ENCODE data around the gene TMEM178B. TPM values are rescaled to one million over a fixed set of nuclear protein-coding genes. Genes with fewer than 3 reads are reported as not detected.

Gene TMEM178B
- total and polyA plus RNA-seq, 2 of the 4 experiments (the other 2 are of a cell fraction): under 0.01 to 0.05 TPM

GRCh38 chr7:141313896-141314295 lies 240.0 kb downstream of the TMEM178B start:
- no peaks in the 10 kb centered on the region for H3K27me3 ChIP-seq (ENCODE audit: control insufficient read depth, insufficient read depth, low read length)
- no peak overlapping the region for H3K14ac ChIP-seq (replicated peaks; ENCODE audit: low read depth, low read length)
- POLR2A ChIA-PET (ENCODE audit: unreplicated experiment): no interaction called here
- no peak overlapping the region for H2AK5ac ChIP-seq (ENCODE audit: low read depth, low read length)
- H3K23ac ChIP-seq (ENCODE audit: low read depth, low read length): no peak overlapping the region
- no peak overlapping the region for H2AFZ ChIP-seq (replicated peaks; ENCODE audit: low read length, poor library complexity)
- no TSS peak for BruUV-seq (replicated peaks)
- no peak overlapping the region for H2AK9ac ChIP-seq (replicated peaks; ENCODE audit: low read depth, low read length, poor library complexity)
- TF ChIP-seq CTCF (conservative IDR thresholded peaks at IDR 0.05; ENCODE audit: low read depth, low read length) (no peak), MAFK (IDR thresholded peaks at IDR 0.05; ENCODE audit: low read depth, low read length) (no peak), MXI1 (IDR thresholded peaks at IDR 0.05; ENCODE audit: borderline replicate concordance, low read depth, low read length) (no peak), ELK1 (IDR thresholded peaks at IDR 0.05; ENCODE audit: borderline replicate concordance, low read depth, low read length) (no peak), CHD1 (IDR thresholded peaks at IDR 0.05; ENCODE audit: low read depth, low read length) (no peak), CEBPB (IDR thresholded peaks at IDR 0.05; ENCODE audit: low read depth, low read length) (no peak)
- ATAC-seq (ENCODE audit: low read depth): no peak
- no peak for DNase-seq
- no peaks in the 10 kb centered on the region for H3K36me3 ChIP-seq (ENCODE audit: control insufficient read depth, insufficient read depth, low read length)
- H3K56ac ChIP-seq (ENCODE audit: extremely low read depth, insufficient read depth, low read length): no peak overlapping the region
- H3K9me3 ChIP-seq (ENCODE audit: control insufficient read depth, insufficient read depth, low read length): peaks cover 5% of the 10 kb centered on the region; the same call in 1 of the 2 replicates
- H4K20me1 ChIP-seq (ENCODE audit: insufficient read depth, low read length): no peaks in the 10 kb centered on the region
- H3K4me2 ChIP-seq (ENCODE audit: low read depth, low read length): no peak overlapping the region
- no peak overlapping the region for H4K91ac ChIP-seq (ENCODE audit: insufficient read depth, low read depth, low read length)
- dilution Hi-C loops (cut with HindIII; ENCODE audit: low sequenced_read_pairs, unreplicated experiment) (no loop called here), in situ Hi-C loops (cut with MboI; ENCODE audit: low sequenced_read_pairs) (no loop called here), intact Hi-C loops (cut with micrococcal nuclease) (no loop called here)
- no peak overlapping the region for H3K4ac ChIP-seq (ENCODE audit: low read depth, low read length)
- H2BK5ac ChIP-seq (ENCODE audit: low read depth, low read length, poor library complexity, severe bottlenecking): no peak overlapping the region
- H3K27ac ChIP-seq (ENCODE audit: insufficient read depth, low read length): no peak overlapping the region
- H4K5ac ChIP-seq (ENCODE audit: low read depth, low read length): no peak overlapping the region
- no peak overlapping the region for H3K4me3 ChIP-seq (ENCODE audit: insufficient read depth, low read depth, low read length)
- H2BK20ac ChIP-seq (ENCODE audit: low read depth, low read length): no peak overlapping the region
- no CpG with 5 or more reads among the region's 5 CpGs for WGBS, 2 experiments (ENCODE audit: extremely low coverage in 2 of 2, insufficient read length in 1 of 2)
- H3K18ac ChIP-seq (ENCODE audit: low read depth, low read length): no peak overlapping the region
- H4K8ac ChIP-seq (ENCODE audit: low read depth in 2 of 2, low read length in 2 of 2): no peak overlapping the region
- CTCF ChIA-PET: no interaction called here
- H3K9ac ChIP-seq (ENCODE audit: low read depth, low read length): no peak overlapping the region
- no peaks in the 10 kb centered on the region for H3K4me1 ChIP-seq (ENCODE audit: control insufficient read depth, insufficient read depth, low read length)
- H2BK15ac ChIP-seq (ENCODE audit: low read depth, low read length): no peak overlapping the region
- H3K9me1 ChIP-seq (ENCODE audit: insufficient read depth, low read length): no peaks in the 10 kb centered on the region
- no peak overlapping the region for H2BK120ac ChIP-seq (ENCODE audit: low read depth, low read length)
- no peaks in the 10 kb centered on the region; a peak in 1 of 4 replicates for H3K79me1 ChIP-seq (ENCODE audit: low read depth in 1 of 2, low read length in 2 of 2)

Measured in IMR-90 (cell line).